ENCODE results near the gene SFXN3. TPM values are rescaled to one million over a fixed set of nuclear protein-coding genes. Genes with fewer than 3 reads are reported as not detected.

The SFXN3 gene
- total RNA-seq, 4 donors from 2014 or later, result 57.6 to 296 (median 74.3) TPM

DNA sequence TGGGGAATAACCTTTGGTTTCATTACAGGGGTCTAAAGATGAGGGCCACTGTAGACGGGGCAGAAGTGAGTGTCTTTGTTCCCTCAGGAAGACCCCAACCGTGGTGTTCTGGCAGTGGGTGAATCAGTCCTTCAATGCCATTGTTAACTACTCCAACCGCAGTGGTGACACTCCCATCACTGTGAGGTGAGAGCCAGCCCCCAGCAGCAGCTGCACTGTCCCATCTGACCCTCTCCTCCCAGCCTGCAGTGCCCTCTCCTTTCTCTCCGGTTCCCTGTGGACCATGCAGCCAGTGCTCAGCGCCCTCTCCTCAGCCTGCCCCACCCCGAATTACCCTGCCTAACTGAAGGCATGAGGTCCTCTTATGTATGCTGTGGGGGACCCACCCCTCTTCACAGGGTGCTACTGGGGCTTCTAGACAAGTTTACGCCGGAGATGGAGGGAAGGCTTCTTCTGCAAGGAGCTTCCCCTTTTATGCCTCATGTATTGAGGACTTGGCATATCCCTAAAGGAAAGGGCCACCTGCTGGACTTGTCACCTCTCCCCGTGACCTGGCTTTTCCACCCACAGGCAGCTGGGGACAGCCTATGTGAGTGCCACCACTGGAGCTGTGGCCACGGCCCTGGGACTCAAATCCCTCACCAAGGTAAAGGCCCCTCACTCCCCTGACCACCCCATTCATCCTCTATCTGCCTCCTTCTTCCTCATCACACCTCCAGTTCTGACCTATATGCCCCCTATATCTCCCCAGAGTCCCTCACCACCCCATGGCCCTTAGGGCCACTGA lies 5.1 kb downstream of the SFXN3 start:
- no peak overlapping the region for H3K27ac ChIP-seq
- peaks cover 56% of the 10 kb centered on the region for H3K36me3 ChIP-seq
- no peak for DNase-seq (ENCODE audit: low spot score in 2 of 2)
- H3K27me3 ChIP-seq, result no peaks in the 10 kb centered on the region
- H3K9me3 ChIP-seq, result no peaks in the 10 kb centered on the region
- TF ChIP-seq, protein P1, sequence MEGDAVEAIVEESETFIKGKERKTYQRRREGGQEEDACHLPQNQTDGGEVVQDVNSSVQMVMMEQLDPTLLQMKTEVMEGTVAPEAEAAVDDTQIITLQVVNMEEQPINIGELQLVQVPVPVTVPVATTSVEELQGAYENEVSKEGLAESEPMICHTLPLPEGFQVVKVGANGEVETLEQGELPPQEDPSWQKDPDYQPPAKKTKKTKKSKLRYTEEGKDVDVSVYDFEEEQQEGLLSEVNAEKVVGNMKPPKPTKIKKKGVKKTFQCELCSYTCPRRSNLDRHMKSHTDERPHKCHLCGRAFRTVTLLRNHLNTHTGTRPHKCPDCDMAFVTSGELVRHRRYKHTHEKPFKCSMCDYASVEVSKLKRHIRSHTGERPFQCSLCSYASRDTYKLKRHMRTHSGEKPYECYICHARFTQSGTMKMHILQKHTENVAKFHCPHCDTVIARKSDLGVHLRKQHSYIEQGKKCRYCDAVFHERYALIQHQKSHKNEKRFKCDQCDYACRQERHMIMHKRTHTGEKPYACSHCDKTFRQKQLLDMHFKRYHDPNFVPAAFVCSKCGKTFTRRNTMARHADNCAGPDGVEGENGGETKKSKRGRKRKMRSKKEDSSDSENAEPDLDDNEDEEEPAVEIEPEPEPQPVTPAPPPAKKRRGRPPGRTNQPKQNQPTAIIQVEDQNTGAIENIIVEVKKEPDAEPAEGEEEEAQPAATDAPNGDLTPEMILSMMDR (IDR thresholded peaks at IDR 0.05), result no peak
- no peak for TF ChIP-seq POLR2A (IDR thresholded peaks at IDR 0.05)
- TF ChIP-seq POLR2AphosphoS5 (IDR thresholded peaks at IDR 0.05), result no peak
- TF ChIP-seq EP300 (IDR thresholded peaks at IDR 0.05), result no peak
- H3K4me1 ChIP-seq, result peaks cover 25% of the 10 kb centered on the region
- no peak overlapping the region for H3K4me3 ChIP-seq
- 85% methylated on average over 10 of the region's 10 CpGs for WGBS

DNA sequence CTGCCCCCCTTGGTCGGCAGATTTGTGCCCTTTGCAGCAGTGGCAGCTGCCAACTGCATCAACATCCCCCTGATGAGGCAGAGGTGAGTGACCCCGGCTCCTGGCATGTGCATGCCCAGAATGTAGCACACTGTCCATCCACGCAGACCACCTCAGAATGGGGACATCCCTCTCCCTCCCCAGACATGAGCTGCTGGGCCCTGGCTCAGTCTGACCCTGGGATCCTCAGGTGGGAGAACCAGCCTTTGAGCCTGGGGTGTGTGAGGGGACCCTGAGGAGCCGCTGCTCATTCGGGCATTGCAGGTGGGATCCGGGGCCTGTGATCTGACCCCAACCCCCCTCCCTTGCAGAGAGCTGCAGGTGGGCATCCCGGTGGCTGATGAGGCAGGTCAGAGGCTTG lies 5.7 kb downstream of the SFXN3 start:
- 81% methylated on average over 7 of the region's 7 CpGs for WGBS
- no peaks in the 10 kb centered on the region for H3K9me3 ChIP-seq
- DNase-seq (ENCODE audit: low spot score in 2 of 2), result no peak
- H3K4me3 ChIP-seq, result no peak overlapping the region
- H3K4me1 ChIP-seq, result peaks cover 25% of the 10 kb centered on the region
- H3K27ac ChIP-seq, result no peak overlapping the region
- no peaks in the 10 kb centered on the region for H3K27me3 ChIP-seq
- no peak for TF ChIP-seq EP300 (IDR thresholded peaks at IDR 0.05)
- TF ChIP-seq POLR2AphosphoS5 (IDR thresholded peaks at IDR 0.05), result no peak
- TF ChIP-seq, protein P1 (IDR thresholded peaks at IDR 0.05), result no peak
- no peak for TF ChIP-seq POLR2A (IDR thresholded peaks at IDR 0.05)
- peaks cover 56% of the 10 kb centered on the region for H3K36me3 ChIP-seq

DNA sequence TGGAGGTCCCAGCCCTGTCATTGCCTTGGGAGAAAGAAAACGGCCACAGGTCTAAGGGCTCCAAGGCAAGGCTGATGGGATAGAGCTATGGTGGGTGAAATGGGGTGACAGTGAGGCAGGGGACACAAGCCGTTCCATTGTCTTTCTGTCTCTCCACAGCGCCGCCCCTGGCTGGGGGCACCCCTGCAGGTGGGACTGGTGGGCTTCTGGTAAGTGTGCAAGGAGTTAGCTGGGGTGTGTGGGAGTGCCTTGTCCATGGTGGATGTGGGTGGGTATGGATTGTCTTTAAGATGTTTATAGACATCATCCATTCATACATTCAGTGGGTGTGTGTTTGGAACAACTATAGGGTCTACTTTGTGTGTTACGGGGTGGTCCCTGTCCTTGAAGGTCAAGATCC lies 7.5 kb downstream of the SFXN3 start:
- WGBS, result 81% methylated on average over 5 of the region's 5 CpGs
- Histone ChIP-seq H3K4me3 (no peak overlapping the region), H3K27me3 (no peaks in the 10 kb centered on the region), H3K36me3 (peaks cover 56% of the 10 kb centered on the region), H3K9me3 (no peaks in the 10 kb centered on the region), H3K4me1 (peaks cover 23% of the 10 kb centered on the region), H3K27ac (no peak overlapping the region)
- TF ChIP-seq POLR2AphosphoS5 (IDR thresholded peaks at IDR 0.05), result no peak
- DNase-seq (ENCODE audit: low spot score in 2 of 2), result no peak

DNA sequence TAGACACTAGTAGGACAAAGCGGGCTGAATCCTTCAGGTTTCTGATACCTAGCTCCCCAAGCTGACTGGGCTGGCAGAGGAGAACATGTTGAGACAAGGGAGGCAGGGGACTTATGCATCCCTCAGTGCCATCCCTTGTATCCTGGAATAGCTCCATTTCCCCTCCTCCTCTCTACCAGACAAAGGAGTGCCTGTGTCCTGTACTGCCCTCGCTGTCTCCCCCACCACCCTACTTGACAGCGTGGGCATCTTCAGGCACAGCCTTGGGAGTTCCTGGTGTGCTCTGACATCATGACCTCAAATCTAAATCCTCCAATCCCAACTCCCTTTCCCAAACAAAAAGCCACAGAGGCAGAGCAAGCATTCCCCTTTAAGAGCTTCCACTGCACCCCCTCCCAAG lies 9.0 kb downstream of the SFXN3 start:
- H3K27ac ChIP-seq, result no peak overlapping the region
- TF ChIP-seq EP300 (IDR thresholded peaks at IDR 0.05) (no peak), POLR2AphosphoS5 (IDR thresholded peaks at IDR 0.05) (no peak), POLR2A (IDR thresholded peaks at IDR 0.05) (no peak)
- TF ChIP-seq, protein P1 (IDR thresholded peaks at IDR 0.05), result no peak
- H3K36me3 ChIP-seq, result peaks cover 50% of the 10 kb centered on the region
- WGBS, result 89% methylated on average over 3 of the region's 3 CpGs
- H3K27me3 ChIP-seq, result no peaks in the 10 kb centered on the region
- no peak for DNase-seq (ENCODE audit: low spot score in 2 of 2)
- H3K4me3 ChIP-seq, result no peak overlapping the region
- no peaks in the 10 kb centered on the region for H3K9me3 ChIP-seq
- peaks cover 19% of the 10 kb centered on the region for H3K4me1 ChIP-seq

DNA sequence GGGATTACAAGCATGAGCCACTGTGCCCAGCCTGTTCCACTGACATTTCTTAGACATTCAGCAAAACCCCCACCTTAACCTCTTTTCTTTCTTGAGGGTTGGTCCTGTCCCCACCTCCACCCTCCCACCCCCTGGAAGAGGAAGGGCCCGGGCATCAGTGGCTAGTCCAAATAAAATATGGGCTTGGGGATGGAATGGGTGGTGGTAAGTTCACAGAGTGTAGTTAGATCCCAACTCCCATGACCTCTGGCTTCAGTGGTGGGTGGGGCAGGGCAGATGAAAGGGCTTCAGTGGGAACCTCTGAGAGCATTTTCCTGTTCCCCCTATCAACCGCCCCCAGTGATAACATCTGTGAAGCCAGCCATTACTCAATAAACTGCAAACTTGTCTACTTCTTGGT lies 9.8 kb downstream of the SFXN3 start:
- Histone ChIP-seq H3K4me3 (no peak overlapping the region), H3K27ac (no peak overlapping the region)
- WGBS, result 44% methylated on average over 2 of the region's 2 CpGs

More for the DNA sequence above, 9.8 kb downstream of the SFXN3 start:
- no peaks in the 10 kb centered on the region for H3K27me3 ChIP-seq
- H3K4me1 ChIP-seq, result peaks cover 19% of the 10 kb centered on the region
- peaks cover 42% of the 10 kb centered on the region for H3K36me3 ChIP-seq
- H3K9me3 ChIP-seq, result no peaks in the 10 kb centered on the region
- DNase-seq (ENCODE audit: low spot score in 2 of 2), result no peak
- TF ChIP-seq POLR2A (IDR thresholded peaks at IDR 0.05) (no peak), EP300 (IDR thresholded peaks at IDR 0.05) (no peak), POLR2AphosphoS5 (IDR thresholded peaks at IDR 0.05) (no peak)
- TF ChIP-seq, protein P1 (IDR thresholded peaks at IDR 0.05), result no peak
